ENCODE measurements around the gene MARCHF10. TPM values are rescaled to one million over a fixed set of nuclear protein-coding genes. Genes with fewer than 3 reads are reported as not detected.

The MARCHF10 gene
- total RNA-seq, 1 donor from 2014 or later: 0.51 TPM

DNA sequence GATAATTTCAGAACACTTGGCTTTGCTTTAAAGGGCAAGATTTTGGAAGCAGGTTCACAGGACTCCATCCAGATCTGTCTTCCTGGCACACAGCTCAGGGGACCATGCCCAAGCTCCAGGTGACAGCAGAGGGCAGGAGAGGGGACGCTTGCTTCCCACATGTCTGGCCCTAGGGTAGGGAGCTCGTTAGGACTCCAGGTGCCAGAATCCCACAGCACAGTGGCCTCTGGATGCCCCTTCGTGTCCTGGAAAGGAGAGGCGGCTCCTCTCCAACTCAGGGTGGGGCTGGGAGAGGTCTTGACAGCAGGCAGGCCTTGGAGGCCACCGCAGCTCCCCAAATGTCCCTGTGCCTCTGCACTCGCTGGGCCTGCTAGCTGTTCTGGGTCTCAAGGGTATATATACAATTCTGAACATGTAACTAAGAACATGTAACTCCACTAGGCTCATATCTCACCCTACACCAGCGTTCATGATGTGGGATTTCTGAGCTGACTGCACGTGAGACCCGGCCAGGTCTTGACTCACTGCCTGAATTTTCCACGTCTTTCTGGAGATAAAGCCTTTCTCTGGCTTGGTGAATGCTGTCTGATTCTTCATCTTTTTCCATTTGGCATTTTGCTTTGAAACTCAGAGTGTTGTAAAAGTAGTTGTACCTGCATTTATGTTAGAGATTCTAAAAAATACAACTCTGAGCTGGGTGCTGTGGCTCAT lies 52.8 kb downstream of the MARCHF10 start:
- H3K36me3 ChIP-seq: no peaks in the 10 kb centered on the region
- H3K79me2 ChIP-seq (ENCODE audit: low read depth): no peaks in the 10 kb centered on the region
- H3K9me3 ChIP-seq (ENCODE audit: low read depth): no peaks in the 10 kb centered on the region
- H3F3A ChIP-seq (ENCODE audit: low read depth): peaks cover 11% of the 10 kb centered on the region
- no peak overlapping the region for H3K4me2 ChIP-seq
- H3K36me3 Mint-ChIP-seq: no peaks in the 10 kb centered on the region
- no peak overlapping the region for H3K4me3 Mint-ChIP-seq
- H4K20me1 ChIP-seq (ENCODE audit: low read depth): no peaks in the 10 kb centered on the region
- no peak overlapping the region for H3K9ac ChIP-seq
- H2AFZ ChIP-seq (replicated peaks): peak overlapping the region; percentile 39
- no peak overlapping the region for H3K27ac Mint-ChIP-seq
- peaks cover 20% of the 10 kb centered on the region for H3K4me1 Mint-ChIP-seq
- no peak for TF ChIP-seq EZH2phosphoT487 (IDR thresholded peaks at IDR 0.05)
- TF ChIP-seq, protein P1, sequence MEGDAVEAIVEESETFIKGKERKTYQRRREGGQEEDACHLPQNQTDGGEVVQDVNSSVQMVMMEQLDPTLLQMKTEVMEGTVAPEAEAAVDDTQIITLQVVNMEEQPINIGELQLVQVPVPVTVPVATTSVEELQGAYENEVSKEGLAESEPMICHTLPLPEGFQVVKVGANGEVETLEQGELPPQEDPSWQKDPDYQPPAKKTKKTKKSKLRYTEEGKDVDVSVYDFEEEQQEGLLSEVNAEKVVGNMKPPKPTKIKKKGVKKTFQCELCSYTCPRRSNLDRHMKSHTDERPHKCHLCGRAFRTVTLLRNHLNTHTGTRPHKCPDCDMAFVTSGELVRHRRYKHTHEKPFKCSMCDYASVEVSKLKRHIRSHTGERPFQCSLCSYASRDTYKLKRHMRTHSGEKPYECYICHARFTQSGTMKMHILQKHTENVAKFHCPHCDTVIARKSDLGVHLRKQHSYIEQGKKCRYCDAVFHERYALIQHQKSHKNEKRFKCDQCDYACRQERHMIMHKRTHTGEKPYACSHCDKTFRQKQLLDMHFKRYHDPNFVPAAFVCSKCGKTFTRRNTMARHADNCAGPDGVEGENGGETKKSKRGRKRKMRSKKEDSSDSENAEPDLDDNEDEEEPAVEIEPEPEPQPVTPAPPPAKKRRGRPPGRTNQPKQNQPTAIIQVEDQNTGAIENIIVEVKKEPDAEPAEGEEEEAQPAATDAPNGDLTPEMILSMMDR (IDR thresholded peaks at IDR 0.05): peak; percentile 20
- no peak overlapping the region for H3K27ac ChIP-seq
- H3K27me3 ChIP-seq: no peaks in the 10 kb centered on the region
- H3K4me1 ChIP-seq: peaks cover 14% of the 10 kb centered on the region
- H3K27me3 Mint-ChIP-seq (ENCODE audit: insufficient read depth, low read depth): peaks cover 2% of the 10 kb centered on the region
- H3K4me3 ChIP-seq: no peak overlapping the region
- H3K9me3 Mint-ChIP-seq: no peaks in the 10 kb centered on the region
- DNase-seq (ENCODE audit: low spot score): no peak

- Mint-ChIP-seq H3K27ac (no peak overlapping the region), H3K9me3 (no peaks in the 10 kb centered on the region), H3K4me1 (peaks cover 20% of the 10 kb centered on the region), H3K36me3 (no peaks in the 10 kb centered on the region), H3K27me3 (ENCODE audit: insufficient read depth, low read depth) (peaks cover 2% of the 10 kb centered on the region), H3K4me3 (no peak overlapping the region)
- H4K20me1 ChIP-seq (ENCODE audit: low read depth): no peaks in the 10 kb centered on the region
- H3K9ac ChIP-seq: no peak overlapping the region
- no peaks in the 10 kb centered on the region for H3K9me3 ChIP-seq (ENCODE audit: low read depth)
- H3K36me3 ChIP-seq: no peaks in the 10 kb centered on the region
- DNase-seq (ENCODE audit: low spot score): no peak
- H3F3A ChIP-seq (ENCODE audit: low read depth): peaks cover 11% of the 10 kb centered on the region
- H3K4me2 ChIP-seq: no peak overlapping the region
- TF ChIP-seq, protein P1 (IDR thresholded peaks at IDR 0.05): no peak
- TF ChIP-seq EZH2phosphoT487 (IDR thresholded peaks at IDR 0.05): no peak
- no peak for TF ChIP-seq EZH2 (IDR thresholded peaks at IDR 0.05)
- no peak overlapping the region for H3K27ac ChIP-seq
- no peak overlapping the region for H3K4me3 ChIP-seq
- H2AFZ ChIP-seq (replicated peaks): no peak overlapping the region
- H3K79me2 ChIP-seq (ENCODE audit: low read depth): no peaks in the 10 kb centered on the region
- no peaks in the 10 kb centered on the region for H3K27me3 ChIP-seq
- H3K4me1 ChIP-seq: peaks cover 16% of the 10 kb centered on the region
Observed at GRCh38 chr17:62754631-62755030, 53.5 kb downstream of the MARCHF10 start.

DNA sequence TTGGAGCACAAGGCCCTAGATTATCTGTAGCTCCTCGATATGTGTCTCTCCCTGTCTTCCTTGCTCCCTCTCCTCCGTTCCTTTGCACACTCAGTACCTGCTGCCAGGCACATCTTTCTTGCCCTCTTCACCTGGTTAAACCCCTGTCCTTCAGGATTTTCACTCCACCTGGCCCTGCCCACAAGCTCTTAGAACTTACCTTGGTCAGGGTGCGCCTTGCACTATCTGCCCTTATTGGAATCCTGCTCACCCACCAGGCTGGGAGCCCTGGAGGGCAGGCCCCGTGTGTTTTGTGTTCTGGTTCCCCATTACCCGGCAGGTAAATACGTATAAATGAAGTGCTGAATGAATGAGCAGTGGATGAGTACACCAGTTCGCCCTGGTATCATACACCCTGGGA lies 54.6 kb downstream of the MARCHF10 start:
- H3K9me3 Mint-ChIP-seq: no peaks in the 10 kb centered on the region
- H4K20me1 ChIP-seq (ENCODE audit: low read depth): no peaks in the 10 kb centered on the region
- no peak for DNase-seq (ENCODE audit: low spot score)

More for the DNA sequence above, 54.6 kb downstream of the MARCHF10 start:
- H3K36me3 Mint-ChIP-seq: no peaks in the 10 kb centered on the region
- no peaks in the 10 kb centered on the region for H3K36me3 ChIP-seq
- H2AFZ ChIP-seq (replicated peaks): no peak overlapping the region
- H3K4me1 ChIP-seq: peaks cover 16% of the 10 kb centered on the region
- peaks cover 11% of the 10 kb centered on the region for H3F3A ChIP-seq (ENCODE audit: low read depth)
- TF ChIP-seq, protein P1 (IDR thresholded peaks at IDR 0.05): no peak
- TF ChIP-seq EZH2phosphoT487 (IDR thresholded peaks at IDR 0.05) (no peak), EZH2 (IDR thresholded peaks at IDR 0.05) (no peak)
- peaks cover 24% of the 10 kb centered on the region for H3K4me1 Mint-ChIP-seq
- H3K79me2 ChIP-seq (ENCODE audit: low read depth): no peaks in the 10 kb centered on the region
- no peaks in the 10 kb centered on the region for H3K27me3 ChIP-seq
- H3K4me3 Mint-ChIP-seq: no peak overlapping the region
- H3K4me2 ChIP-seq: no peak overlapping the region
- no peak overlapping the region for H3K9ac ChIP-seq
- H3K27me3 Mint-ChIP-seq (ENCODE audit: insufficient read depth, low read depth): peaks cover 2% of the 10 kb centered on the region
- no peak overlapping the region for H3K4me3 ChIP-seq
- H3K27ac Mint-ChIP-seq: no peak overlapping the region
- no peak overlapping the region for H3K27ac ChIP-seq
- no peaks in the 10 kb centered on the region for H3K9me3 ChIP-seq (ENCODE audit: low read depth)

Measured in neural progenitor cell (in vitro differentiated cells).